GM19099 (cell line): ENCODE measurements around the gene ZNF366.

Experiments
- POLR2A ChIP-seq: IDR thresholded peaks from 3 replicates; pipeline ENCODE4 v1.6.1; 2011; ENCODE audit warnings: low read depth; ENCODE audit not compliant: insufficient read length; ENCODE audit errors: extremely low read depth

ZNF366 gene

DNA sequence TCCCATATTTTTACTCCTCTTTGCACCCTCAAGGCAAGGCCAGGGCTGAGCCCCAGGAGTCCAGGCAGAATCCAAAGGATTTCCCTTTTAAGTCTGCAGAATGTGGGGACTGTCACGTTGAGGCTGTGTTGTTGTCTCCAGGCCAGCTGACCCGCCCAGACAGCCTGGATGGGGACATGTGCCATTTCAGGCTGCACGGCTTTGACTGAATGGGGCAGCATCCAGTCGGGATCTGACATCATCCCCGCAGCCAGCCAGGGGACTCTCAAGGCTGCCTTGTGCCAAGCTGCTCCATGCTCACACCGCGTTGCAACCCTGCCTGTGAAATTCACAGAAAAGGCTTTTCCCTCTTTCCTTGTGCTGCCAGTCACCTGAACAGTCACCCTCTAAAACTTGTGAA lies 2.2 kb upstream of the ZNF366 start:
- TF ChIP-seq POLR2A = no peak

DNA sequence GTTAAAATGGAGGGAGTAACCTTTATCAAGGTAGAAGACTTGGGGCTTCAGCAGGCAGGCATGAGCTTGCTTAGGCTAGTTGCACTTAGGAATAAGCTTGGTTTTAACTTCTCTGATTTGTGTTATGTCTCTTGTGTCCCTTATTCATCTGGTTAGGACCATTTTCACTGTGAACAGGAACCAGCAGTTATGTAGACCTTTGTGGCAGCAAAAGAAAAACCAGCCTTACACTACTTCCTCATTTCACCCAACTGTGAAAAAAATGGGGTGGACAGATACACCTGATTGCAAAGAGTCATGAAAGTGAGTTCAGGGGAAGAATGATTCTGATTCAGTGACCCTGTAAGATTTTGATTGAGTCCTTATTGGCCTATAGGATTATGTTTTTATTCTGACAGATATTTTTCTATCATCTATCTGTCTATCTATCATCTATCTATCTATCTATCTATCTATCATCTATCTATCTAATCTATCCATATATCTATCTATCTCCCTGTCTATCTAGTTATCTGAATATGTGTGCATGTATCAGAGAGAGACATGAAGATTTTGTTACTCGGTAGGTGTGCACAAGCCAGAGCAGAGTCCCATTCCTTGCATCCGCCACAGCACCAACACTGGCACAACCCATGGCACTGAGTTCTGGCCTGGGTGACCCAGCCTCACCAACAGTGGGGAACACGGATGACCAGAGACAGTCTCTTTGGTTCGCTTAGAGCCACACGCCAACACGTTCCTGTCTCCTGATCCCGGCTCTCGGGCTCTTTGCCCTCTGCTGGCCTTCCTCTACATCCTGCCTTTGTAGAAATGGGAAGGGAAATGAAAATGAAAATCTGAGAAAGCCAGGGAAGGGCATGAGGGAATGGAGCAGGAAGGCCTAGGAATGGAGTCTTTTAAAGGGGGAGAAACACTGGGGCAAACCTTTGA lies 1.3 kb upstream of the ZNF366 start:
- TF ChIP-seq POLR2A = no peak

DNA sequence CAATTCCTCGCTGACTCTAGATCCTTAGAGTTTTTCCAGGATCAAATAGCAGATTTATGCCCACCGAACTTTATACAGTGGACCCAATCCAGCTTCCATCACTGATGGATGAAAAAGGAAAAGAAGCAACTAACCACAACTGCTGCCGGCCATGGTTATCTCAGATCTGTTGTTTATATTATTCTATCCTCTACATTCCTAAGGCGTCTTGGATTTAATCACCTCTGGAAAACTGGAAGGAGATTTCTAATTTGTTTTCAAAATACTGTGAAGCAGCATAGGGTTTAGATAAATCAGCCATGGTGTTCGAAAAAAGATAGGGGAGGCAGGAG lies 663 bp upstream of the ZNF366 start:
- no peak for TF ChIP-seq POLR2A

DNA sequence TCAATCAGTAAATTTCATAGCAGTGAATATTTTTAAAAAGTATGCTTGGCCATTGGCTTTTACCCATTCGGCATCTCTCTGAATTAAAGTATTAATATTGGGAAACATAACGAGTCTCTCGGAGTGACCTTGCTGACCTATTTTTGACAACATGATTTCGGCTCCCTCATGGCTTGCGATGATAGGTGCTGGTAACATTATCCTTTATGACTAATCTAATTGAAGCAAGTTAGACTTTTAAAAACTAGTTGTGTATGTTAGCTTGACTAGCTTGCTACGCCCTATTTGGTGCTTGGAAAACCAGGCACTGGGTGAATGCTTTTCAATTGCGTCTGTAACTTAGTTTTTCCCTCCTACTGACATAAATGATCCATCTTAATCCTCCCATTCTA lies 1.1 kb downstream of the ZNF366 start:
- TF ChIP-seq POLR2A = no peak

DNA sequence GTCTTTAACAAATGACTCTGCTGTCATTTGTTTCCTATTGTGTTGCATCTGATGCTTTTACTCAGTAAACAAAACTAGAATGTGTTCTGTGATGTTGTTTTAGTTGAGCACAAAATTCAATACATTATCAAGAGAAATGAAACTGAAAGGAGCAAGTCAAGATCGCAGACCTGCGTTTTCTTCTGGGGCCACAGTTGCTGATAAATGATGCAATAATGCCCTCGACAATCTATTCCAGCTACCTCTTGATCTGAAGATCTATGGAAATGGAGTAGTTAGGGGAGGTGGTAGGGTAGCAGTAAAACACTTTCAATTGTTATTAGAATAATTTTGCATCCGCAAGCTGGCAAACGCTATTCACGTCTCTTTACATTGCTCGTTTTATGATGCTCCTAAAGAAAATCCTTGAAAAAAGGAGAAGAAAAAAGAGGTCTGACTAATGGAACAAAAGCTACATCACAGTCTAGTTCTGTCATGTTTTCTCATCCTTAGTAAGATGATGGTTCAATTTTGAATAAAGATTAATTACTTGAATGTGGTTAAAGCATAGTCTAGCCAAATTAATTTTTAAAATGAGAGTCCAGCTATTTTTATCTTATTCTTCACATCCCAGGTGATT lies 1.6 kb downstream of the ZNF366 start:
- TF ChIP-seq POLR2A = no peak

DNA sequence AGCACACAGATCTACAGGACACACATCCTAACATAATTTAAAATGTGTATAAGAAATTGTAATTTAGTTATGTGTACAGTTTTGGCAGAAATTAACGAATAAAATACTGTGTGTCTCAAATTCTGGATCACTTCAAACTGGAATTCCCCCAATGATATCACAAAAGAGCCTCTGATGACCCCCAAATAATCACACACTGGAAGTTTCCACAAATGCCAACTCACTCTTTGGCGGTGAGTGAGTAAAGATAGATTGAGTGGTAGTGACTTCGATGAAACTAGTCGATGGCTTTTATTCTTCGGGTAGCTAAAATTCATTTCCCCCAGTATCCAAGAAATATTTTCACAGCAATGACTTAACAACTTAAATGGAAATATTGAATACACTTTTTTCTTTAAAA lies 2.2 kb downstream of the ZNF366 start:
- no peak for TF ChIP-seq POLR2A

DNA sequence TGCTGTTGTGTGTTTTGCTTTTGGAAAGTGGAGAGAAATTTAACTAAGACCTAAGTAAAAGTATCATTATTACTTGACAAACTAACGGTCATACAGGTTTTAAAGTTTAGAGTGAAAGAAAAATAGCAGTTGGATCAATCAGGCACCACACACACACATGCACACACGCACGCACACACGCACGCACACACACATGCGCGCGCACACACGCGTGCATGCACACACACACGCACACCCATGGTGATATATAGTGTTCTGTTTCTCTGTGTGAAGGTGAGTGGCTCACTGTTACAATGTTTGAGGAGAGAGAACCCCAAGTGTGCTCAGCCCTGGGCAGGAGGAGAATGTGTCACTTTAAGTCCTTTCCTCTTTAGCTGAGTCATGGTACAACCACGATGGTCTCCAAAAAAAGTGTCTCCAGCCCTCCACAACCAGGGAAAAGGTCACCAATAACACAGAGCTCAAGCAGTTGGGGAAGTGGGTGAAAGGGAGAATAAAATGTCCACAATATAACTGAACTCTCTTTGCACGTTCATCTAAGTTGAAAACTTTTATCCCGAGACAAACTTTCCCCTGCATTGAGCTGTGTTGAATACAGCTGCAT lies 3.2 kb downstream of the ZNF366 start:
- TF ChIP-seq POLR2A = no peak

DNA sequence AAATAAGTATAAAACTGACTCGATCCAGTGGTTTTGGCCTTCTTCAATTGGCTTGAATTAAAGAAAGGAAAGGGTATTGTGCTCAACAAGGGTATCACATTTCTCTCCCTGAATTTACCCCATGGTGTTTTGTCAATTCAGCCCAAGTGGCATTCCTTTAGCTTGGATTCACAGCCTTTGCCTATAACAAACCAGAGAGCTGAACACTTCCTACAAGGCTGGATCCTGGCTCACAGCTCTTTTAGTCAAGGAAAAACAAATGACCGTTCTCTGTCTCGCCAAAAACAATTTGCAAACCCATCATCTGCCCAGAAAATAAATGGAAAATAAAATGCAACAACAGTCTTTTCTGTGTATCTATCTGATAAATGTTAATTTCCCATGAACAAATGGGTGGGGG lies 5.7 kb downstream of the ZNF366 start:
- TF ChIP-seq POLR2A = no peak

DNA sequence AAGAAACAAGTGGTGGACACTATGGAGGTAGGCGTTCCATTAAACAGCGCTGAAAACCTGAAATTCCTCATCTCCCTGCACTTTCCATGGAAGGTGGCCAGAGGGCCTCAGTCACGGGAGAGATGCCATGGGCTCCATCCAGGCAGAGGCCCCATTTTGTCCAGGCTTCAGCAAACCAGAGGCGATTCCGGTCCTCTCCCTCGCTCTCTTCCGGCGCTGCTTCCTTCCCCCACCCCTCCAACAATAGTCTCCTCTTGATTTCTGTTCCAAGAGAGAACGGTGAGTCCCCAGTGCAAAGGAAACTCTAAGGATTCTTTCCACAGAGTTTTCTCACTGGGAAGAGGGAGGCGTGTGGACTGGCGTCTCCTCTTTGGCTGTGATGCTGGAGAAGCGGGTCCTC lies 7.5 kb downstream of the ZNF366 start:
- no peak for TF ChIP-seq POLR2A

DNA sequence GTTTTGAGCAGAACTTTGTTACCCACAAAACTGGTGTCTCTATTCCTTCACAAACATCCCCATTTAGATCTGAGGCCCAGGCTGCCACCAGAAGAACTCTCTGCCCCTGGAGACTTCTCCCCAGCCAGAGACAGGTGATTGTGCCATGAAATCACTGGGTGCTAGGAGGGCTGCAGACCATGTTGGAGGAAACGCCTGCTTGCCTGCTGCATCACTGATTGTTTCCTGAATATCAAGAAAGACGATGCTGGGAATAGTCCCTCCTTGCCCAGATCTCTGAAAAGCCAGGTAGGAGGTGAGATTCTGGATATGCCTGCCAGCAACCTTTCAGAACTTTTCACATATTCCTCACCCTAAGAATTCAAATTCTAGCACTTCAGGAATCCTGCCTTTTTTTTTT lies 8.1 kb downstream of the ZNF366 start:
- TF ChIP-seq POLR2A = no peak

DNA sequence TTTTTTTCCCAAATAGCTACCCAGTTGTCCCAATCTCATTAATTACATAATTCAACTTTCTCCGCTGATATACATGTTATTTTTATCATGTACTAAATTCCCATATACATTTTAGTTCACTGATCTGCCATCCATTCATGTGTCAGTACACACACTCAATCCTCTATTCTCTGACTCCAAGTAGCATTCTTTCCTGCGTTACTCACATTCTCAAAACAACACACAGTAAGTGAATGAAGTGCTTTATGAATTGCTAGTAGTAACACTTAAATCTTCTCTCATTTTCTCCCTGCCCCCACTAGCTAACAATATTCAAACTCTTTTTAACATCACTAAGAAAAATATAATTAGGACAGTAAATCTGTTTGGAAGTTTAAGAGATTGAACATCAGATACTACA lies 8.9 kb downstream of the ZNF366 start:
- no peak for TF ChIP-seq POLR2A

DNA sequence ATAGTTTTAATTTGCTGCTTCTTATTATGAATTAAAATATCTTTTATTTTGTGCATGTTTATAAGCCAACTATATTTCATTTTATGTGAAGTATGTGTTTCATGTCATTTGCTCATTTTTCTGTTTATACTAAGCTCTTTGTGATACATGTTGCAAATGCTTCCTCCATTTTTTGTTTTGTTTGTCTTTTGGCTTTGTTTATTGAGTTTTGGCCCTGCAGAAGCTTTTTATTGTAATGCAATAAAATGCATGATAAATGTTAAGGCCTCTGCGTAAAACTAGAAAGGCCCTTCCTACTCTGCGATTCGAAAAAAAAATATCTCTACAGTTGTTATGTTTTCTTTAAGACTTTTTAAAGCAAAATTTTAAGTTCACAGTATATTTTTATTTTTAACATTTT lies 9.4 kb downstream of the ZNF366 start:
- TF ChIP-seq POLR2A = no peak

DNA sequence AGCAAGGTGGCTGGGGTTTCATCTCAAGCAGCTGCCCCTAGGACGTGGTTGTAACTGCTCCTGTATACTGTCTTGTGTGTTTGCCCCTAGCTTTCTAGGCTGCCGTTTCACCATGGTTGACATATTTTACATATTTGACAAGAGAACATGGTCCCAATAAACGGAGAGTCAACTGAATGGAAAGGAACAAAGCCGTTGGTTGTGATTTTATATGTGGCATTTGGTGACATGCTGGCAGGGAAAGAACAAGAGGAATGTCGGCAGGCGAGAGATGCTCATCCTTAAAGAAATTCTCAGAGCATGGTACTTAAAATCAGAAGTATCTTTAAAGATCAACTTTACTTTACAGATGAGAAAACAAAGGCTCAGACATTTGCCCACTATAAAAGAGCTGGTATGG lies 11.8 kb downstream of the ZNF366 start:
- no peak for TF ChIP-seq POLR2A

DNA sequence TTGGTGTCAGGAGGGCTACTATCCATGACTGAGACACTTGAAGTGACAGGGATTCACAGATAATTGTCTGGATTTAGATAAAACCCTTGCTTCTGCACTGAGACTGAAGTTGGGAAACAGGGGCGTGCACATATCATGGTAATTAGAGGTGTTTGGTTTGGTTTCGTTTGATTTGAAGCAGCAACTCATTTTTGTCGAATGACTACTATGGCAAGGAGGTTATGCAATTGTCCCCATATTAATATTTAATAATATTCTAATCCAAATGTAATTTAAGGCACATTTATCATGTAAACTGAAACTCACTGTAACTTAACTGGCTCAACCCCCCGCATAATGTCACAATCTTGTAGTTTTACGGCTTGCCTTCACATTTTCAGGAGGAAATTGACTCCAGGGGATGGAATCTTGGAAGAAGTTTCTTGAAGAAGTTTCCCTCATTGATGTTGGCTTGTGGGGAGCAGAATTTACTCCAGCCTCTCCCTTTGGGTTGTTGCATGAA lies 12.5 kb downstream of the ZNF366 start:
- TF ChIP-seq POLR2A = no peak

DNA sequence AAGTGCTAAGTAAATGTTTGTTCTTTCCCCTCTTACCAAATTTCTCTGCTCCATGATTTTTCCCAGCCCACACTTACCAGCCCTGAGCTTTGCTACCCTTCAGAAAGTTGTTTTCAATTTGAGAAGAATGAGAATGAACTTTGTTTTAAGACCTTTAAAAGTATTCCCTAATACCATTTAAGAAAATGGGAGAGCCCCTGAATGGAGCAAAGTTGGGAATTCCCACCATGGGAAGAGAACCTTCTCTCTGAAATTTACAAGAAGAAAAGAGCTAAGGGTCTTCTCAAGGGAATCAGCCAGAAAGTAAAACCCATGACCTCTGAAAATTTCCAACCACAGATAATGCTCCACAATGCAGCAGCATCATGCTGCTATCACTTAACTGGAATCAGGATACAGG lies 17.7 kb downstream of the ZNF366 start:
- no peak for TF ChIP-seq POLR2A

DNA sequence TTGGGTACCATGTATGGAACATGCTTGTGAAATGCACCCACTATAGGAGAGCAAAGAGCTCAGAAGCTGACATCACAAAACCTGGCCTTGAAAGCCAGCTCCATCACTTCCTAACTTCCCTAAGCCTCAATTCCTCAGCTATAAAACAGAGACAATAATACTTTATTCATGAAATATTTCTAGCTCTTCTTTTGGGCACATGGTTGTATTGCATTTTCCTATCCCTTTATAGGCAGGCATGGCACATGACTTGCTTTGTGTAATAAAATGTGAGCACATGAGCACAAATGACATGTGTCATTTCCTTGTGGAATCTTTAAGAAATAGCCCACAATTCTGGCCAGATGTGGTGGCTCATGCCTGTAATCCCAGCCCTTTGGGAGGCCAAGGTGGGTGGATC lies 18.5 kb downstream of the ZNF366 start:
- no peak for TF ChIP-seq POLR2A
